Thoracic aorta (tissue), 2 donors: ENCODE results near the gene GLRX2. TPM values are rescaled to one million over a fixed set of nuclear protein-coding genes. Genes with fewer than 3 reads are reported as not detected.

Source experiments
- ATAC-seq: fragments of 150-250 bp; one replicate; pipeline ENCODE4 v1.8.0; 2017; ENCODE audit warnings: low read depth; ENCODE audit not compliant: insufficient number of reproducible peaks, low FRiP score
- DNase-seq: peaks from one replicate; pipeline ENCODE4 v3.0.0-alpha.2; 2020; ENCODE audit warnings: low spot score
- H3K27ac ChIP-seq, 2 donors: fragments of 200-600 bp; sonication (generic); 1 replicate in 1 of 2; 2 replicates in 1 of 2; pipeline ENCODE4 v1.5.1; 2016; ENCODE audit warnings: mild to moderate bottlenecking in 2 of 2, moderate library complexity in 2 of 2
- H3K27me3 ChIP-seq: fragments of 200-600 bp; sonication (generic); replicated peaks from 2 replicates; pipeline ENCODE4 v1.6.0; 2016; ENCODE audit warnings: mild to moderate bottlenecking; ENCODE audit not compliant: insufficient read depth
- H3K36me3 ChIP-seq: fragments of 200-600 bp; sonication (generic); one replicate; pipeline ENCODE4 v1.5.1; 2016
- H3K4me1 ChIP-seq, 2 donors: fragments of 200-600 bp; sonication (generic); 1 replicate in 1 of 2; 2 replicates in 1 of 2; pipeline versions ENCODE4 v1.5.1 to v1.6.0; 2016; ENCODE audit warnings: low read depth in 2 of 2, mild to moderate bottlenecking in 1 of 2; ENCODE audit not compliant: control insufficient read depth in 1 of 2
- H3K4me3 ChIP-seq: fragments of 200-600 bp; sonication (generic); 2 replicates; pipeline ENCODE4 v1.5.1; 2016; ENCODE audit warnings: mild to moderate bottlenecking
- H3K9me3 ChIP-seq: fragments of 200-600 bp; sonication (generic); 2 replicates; pipeline ENCODE4 v1.5.1; 2016
- CTCF ChIP-seq: fragments of 200-600 bp; sonication (generic); IDR thresholded peaks from one replicate; pipeline ENCODE4 v1.5.1; 2019; ENCODE audit warnings: antibody characterized with exemption
- total RNA-seq, 2 donors: library from RNA; depleted of rRNA; stranded (reverse); fragments of >200 nt; gene quantifications; one replicate each; pipeline versions ENCODE4 v1.1.0 to v1.2.3, GENCODE V29; 2016

Gene GLRX2
- total RNA-seq, 2 donors from 2014 or later = 4.7 to 8.3 TPM

GRCh38 chr1:193115629-193116227 is 10.5 kb upstream of the GLRX2 start:
- H3K27ac ChIP-seq = peak overlapping the region; percentile 4 to 55
- TF ChIP-seq CTCF = no peak
- no peaks in the 10 kb centered on the region for H3K9me3 ChIP-seq
- no peaks in the 10 kb centered on the region for H3K27me3 ChIP-seq
- H3K4me1 ChIP-seq = peaks cover 0 to 4% of the 10 kb centered on the region in 2 donors
- H3K4me3 ChIP-seq = no peak overlapping the region
- no peaks in the 10 kb centered on the region for H3K36me3 ChIP-seq
- ATAC-seq (peak; percentile 90), DNase-seq (no peak)

DNA sequence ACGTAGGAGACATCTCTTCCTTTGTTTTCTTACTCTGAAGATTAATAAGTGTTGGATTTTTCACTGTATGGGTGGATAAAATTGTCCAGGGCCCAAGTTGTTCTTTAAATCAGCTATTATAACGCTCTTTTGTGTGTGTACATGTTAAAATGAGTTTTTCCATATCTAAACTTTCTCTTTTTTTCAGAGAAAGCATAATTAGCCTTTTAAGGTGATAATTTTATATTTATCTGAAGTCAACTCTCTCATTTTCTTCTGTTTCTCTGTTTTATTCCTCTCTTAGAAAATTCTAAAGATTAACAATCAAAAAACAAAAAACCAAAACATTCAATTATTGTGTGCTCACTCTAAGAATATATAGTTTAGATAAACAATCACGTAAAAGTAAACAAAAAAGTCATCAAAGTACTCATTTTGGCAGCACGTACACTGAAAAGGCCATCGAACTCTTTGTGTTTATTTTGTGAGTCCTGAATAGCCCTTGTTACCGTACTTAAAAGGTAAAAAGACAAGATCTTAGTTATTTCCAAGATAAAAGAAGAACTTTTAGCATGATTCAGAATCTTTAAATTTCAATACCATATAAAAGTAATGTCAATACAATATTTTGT is 9.4 kb upstream of the GLRX2 start:
- DNase-seq (no peak), ATAC-seq (no peak)
- Histone ChIP-seq H3K27me3 (no peaks in the 10 kb centered on the region), H3K4me3 (no peak overlapping the region), H3K36me3 (no peaks in the 10 kb centered on the region), H3K4me1 (peaks cover 0 to 4% of the 10 kb centered on the region in 2 donors), H3K27ac (no peak overlapping the region), H3K9me3 (no peaks in the 10 kb centered on the region)
- TF ChIP-seq CTCF = no peak

DNA sequence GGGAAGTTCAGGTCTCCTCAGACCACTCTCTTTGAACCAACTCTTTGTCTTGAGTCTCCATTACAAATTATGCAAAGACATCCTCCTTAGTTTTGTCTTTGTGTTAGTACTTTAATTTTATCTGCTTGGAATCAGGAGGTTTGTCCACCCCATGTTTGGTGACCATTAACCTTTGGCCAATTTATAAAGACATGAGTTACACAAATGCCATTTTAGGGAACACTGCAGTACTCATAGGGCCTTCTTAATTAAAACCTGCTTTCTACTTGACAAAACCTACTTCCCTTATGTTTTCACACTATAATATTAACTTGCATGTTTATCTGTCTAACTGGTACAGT is 8.7 kb upstream of the GLRX2 start:
- Histone ChIP-seq H3K27me3 (no peaks in the 10 kb centered on the region), H3K9me3 (no peaks in the 10 kb centered on the region), H3K4me1 (peaks cover 0 to 4% of the 10 kb centered on the region in 2 donors), H3K36me3 (no peaks in the 10 kb centered on the region), H3K27ac (no peak overlapping the region), H3K4me3 (no peak overlapping the region)
- DNase-seq (no peak), ATAC-seq (no peak)
- TF ChIP-seq CTCF = no peak

GRCh38 chr1:193113258-193113991 is 8.2 kb upstream of the GLRX2 start:
- TF ChIP-seq CTCF = no peak
- DNase-seq (no peak), ATAC-seq (no peak)
- Histone ChIP-seq H3K27me3 (no peaks in the 10 kb centered on the region), H3K27ac (no peak overlapping the region), H3K4me3 (no peak overlapping the region), H3K9me3 (no peaks in the 10 kb centered on the region), H3K4me1 (peaks cover 0 to 4% of the 10 kb centered on the region in 2 donors), H3K36me3 (no peaks in the 10 kb centered on the region)

GRCh38 chr1:193111641-193112090 is 6.5 kb upstream of the GLRX2 start:
- Histone ChIP-seq H3K9me3 (no peaks in the 10 kb centered on the region), H3K27ac (peak overlapping the region in 1 of 2 donors; percentile 64), H3K4me1 (peaks cover 0 to 4% of the 10 kb centered on the region in 2 donors), H3K36me3 (no peaks in the 10 kb centered on the region), H3K27me3 (no peaks in the 10 kb centered on the region), H3K4me3 (no peak overlapping the region)
- DNase-seq = no peak
- peak; percentile 16 for ATAC-seq
- TF ChIP-seq CTCF = no peak
